Measurements from ENCODE around the gene CSRP2.

CSRP2 gene

GRCh38 chr12:76895796-76896195 is 17.0 kb upstream of the CSRP2 start:
- DNase-seq (ENCODE audit: extremely low read depth in 1 of 2, low read depth in 1 of 2): no peak

DNA sequence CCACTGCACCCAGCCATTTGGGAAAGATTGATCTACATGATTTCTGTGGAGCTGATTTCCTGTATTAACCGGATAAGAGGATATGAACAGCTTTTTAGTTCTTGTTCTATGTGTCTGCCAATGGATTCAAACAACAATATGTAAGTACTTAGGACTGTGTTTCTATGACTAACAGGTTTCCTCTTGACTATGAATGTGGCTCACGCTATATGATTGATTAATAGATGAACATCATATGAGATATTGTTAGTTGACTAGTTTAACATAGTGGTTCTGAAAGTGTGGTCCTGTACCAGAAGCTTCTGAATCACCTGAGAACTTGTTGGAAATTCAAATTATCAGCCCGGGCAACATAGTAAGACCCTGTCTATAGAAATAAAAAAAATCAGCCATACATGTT is 12.8 kb upstream of the CSRP2 start:
- DNase-seq (ENCODE audit: extremely low read depth in 1 of 2, low read depth in 1 of 2): no peak

- peak in 1 of 2 donors; percentile 56 for DNase-seq (ENCODE audit: extremely low read depth in 1 of 2, low read depth in 1 of 2)
Observed at GRCh38 chr12:76890151-76891143, 11.6 kb upstream of the CSRP2 start.

- no peak for DNase-seq (ENCODE audit: extremely low read depth in 1 of 2, low read depth in 1 of 2)
Observed at GRCh38 chr12:76888775-76889174, 10.0 kb upstream of the CSRP2 start.

DNA sequence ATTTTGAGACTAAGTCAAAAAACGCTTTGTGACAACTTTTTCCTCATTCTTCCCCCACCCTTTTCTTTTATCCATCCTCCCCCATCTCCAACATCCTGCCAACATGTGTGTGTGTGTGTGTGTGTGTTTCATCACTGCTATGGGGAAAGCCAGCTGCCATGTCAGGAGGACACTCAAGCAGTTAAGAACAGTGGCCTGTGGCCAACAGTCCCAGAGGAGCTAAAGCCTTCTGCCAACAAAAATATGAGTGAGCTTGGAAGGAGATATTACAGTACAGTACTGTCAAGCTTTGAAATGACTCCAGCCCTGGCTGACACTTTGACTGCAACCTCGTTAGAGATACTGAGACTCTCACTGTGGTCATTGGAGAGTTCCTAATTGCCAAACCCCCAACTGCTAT is 5.0 kb upstream of the CSRP2 start:
- DNase-seq (ENCODE audit: extremely low read depth in 1 of 2, low read depth in 1 of 2): no peak

GRCh38 chr12:76883151-76883550 is 4.3 kb upstream of the CSRP2 start:
- no peak for DNase-seq (ENCODE audit: extremely low read depth in 1 of 2, low read depth in 1 of 2)

- no peak for DNase-seq (ENCODE audit: extremely low read depth in 1 of 2, low read depth in 1 of 2)
Observed at GRCh38 chr12:76882367-76882766, 3.5 kb upstream of the CSRP2 start.

DNA sequence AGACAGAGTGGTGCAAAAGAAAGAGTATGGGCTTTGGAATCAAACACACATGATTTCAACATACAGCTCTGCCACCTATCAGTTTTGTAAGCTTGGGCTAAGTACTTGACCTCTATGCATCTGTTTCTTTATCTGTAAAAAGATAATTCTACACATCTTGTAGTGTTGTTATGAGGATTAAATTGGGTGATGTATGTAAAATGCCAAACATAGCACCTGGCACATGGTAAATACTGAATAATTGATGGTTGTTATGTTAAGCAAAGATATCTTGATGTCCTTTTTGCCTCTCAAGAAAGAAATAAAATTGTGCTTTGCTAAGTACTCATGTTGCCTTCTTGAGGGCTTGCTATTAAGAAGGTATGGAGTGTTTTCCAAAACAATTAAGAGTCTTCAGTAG is 2.3 kb upstream of the CSRP2 start:
- no peak for DNase-seq (ENCODE audit: extremely low read depth in 1 of 2, low read depth in 1 of 2)

DNA sequence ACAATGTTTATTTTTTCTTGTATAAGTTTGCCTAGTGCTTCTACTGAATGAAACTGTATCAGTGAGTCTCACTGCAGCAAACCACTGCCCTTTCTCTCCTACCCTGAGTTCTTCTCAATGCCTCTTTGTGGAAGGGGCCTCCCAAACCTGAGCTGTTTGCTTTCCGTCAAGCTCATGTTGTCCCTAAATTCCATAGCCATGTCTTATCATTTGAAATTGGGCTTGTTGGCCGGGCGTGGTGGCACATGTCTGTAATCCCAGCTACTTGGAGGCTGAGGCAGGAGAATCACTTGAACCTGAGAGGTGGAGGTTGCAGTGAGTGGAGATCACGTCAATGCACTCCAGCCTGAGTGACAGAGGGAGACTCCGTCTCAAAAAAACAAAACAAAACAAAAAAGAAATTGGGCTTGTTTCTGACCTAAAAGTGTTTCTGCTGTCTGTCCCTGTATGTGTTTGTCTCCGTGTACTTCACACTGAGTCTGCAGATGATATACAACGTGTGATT is 1.8 kb upstream of the CSRP2 start:
- no peak for DNase-seq (ENCODE audit: extremely low read depth in 1 of 2, low read depth in 1 of 2)

GRCh38 chr12:76879710-76880518 is 1.1 kb upstream of the CSRP2 start:
- no peak for DNase-seq (ENCODE audit: extremely low read depth in 1 of 2, low read depth in 1 of 2)

DNA sequence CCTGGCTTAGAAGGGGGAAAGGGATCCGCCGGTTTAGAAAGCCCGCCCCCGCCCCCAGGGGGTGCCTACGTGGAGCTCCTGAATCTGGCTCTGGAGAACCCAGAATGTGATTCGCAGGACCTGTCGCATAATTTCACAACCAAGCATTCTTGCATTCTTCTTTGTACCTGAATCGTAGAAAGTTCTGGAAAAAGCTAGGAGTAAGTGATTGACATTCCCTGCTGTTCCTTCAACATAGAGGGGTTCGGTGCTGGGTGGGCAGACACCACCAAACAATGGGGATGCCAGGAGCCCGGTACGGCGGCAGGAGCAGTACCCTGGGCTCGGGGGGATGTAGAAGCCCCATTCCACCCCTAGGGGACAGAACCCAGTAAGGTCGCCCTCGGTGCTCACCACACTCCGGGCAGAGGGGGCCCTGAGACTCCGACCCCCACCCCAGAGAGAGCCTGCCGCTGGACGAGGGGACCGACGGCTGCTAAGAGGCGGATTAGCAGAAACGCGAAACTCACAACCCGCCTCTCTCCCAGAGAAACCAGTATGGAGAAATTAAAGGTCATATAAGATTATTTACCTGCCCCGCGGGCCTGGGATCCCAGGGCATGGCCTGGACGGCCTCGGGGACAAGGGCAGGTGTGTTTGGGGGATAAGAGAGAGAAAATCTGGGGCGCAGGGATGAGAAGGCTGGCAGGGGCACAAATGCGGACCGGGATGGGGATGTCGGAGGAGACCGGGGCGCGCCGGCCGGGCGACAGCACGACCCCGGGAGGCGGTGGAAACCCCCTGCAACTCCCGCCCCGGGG is 520 bp downstream of the CSRP2 start:
- no peak for DNase-seq (ENCODE audit: extremely low read depth in 1 of 2, low read depth in 1 of 2)

- DNase-seq (ENCODE audit: extremely low read depth in 1 of 2, low read depth in 1 of 2): no peak
Observed at GRCh38 chr12:76876696-76877229, 2.1 kb downstream of the CSRP2 start.

DNA sequence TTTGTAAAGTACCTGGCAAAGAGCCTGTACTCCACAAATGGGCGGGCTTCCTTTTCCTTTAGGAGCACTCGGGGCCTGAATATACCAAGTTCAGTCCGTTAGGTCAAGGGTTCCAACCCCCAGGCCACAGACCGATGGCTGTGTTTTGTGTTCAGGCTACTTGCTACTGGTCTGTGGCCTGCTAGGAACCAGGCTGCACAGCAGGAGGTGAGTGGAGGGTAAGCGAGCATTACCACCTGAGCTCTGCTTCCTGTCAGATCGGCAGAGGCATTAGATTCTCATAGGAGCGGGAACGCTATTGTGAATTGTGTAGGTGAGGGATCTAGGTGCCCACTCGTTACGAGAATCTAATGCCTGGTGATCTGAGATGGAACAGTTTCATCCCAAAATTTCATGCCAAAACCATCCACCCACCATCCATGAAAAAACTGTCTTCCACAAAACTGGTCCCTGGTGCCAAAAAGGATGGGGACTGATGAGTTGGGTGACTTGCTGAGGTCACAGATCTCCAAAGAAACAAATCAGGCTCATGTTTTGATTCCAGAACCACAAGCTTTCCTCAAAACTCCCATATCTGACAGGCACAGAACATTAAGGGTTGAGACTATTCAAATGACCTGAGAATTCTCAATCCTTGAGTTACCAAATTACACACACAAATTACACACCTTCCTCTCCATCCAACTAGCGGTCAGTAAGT is 4.2 kb downstream of the CSRP2 start:
- no peak for DNase-seq (ENCODE audit: extremely low read depth in 1 of 2, low read depth in 1 of 2)

GRCh38 chr12:76874027-76874426 is 4.8 kb downstream of the CSRP2 start:
- DNase-seq (ENCODE audit: extremely low read depth in 1 of 2, low read depth in 1 of 2): no peak

DNA sequence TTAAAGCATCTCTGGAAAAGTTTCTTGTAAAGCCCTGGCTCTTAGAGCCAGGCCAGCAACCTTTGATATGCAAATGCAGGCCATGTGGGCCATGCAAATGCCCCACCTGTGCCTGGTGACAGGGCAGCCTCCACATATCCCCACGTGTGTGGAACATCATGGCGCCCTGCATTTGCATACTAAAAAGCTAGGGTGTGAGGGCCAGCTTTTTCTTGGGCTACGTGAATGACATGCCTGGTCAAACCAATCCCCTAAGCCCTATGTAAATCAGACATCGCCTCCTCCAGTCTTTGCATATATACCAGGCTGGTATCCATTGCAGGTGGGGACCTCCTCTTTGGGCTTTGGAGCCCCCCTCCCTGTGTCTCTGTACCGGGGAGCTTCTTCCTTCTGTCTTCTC is 6.4 kb downstream of the CSRP2 start:
- no peak for DNase-seq (ENCODE audit: extremely low read depth in 1 of 2, low read depth in 1 of 2)

DNA sequence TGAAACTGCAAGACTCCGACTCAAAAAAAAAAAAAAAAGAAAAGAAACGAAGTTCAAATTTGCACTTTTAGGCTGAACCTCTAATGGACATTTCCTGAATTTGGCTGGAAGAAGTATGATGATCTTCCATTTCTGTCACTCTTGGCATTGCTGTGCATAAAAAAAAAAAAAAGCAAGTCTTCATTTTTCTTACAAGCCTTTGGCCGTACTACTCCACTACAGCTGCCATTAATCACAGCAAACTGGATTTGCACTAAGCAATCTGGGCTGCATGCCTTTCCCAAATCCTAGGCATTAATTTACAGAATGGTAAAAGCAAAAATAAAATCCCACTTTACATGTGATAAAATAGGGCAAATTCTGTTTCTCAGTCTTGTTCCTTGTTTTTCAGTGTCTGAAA is 7.1 kb downstream of the CSRP2 start:
- no peak for DNase-seq (ENCODE audit: extremely low read depth in 1 of 2, low read depth in 1 of 2)

DNA sequence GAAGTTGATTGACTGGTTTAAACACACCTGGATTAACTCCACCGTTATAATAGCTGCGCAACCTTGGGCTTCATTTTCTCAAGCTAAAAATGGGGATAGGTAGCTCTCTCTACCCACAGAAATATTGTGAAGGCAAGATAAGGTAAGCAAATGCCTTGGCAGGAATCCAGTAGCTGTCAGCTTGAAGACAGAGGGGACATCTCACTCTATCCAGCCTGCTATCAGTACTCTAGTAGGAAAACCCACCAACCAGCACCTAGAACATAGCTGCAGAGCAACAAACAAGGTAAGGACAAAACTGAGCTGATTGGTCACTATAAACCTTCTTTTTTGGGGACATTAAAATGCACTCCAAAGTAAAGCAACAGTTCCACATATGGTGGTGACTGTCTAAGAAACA is 7.7 kb downstream of the CSRP2 start:
- DNase-seq (ENCODE audit: extremely low read depth in 1 of 2, low read depth in 1 of 2): no peak

- no peak for DNase-seq (ENCODE audit: extremely low read depth in 1 of 2, low read depth in 1 of 2)
Observed at GRCh38 chr12:76866726-76867125, 12.1 kb downstream of the CSRP2 start.

DNA sequence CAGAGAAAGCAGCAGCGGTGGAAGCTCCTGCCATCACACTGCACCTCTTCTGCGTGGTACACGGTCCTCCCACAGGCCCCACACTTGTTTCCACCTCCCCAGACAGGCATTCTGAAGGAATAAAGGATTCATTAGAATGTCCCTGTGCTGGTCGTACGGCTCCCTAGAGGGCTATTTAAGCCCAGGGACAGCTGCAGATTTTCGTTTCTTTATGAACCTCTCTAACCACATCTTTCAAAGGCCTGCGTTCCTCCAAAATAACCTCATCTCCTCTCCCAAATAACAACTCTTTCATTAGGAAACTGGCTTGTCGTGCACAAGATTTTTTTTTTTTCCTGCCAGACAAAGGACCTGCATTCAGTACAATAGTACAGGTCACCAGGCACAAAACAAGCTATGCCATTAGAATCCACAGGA is 12.7 kb downstream of the CSRP2 start:
- DNase-seq (ENCODE audit: extremely low read depth in 1 of 2, low read depth in 1 of 2): no peak

DNA sequence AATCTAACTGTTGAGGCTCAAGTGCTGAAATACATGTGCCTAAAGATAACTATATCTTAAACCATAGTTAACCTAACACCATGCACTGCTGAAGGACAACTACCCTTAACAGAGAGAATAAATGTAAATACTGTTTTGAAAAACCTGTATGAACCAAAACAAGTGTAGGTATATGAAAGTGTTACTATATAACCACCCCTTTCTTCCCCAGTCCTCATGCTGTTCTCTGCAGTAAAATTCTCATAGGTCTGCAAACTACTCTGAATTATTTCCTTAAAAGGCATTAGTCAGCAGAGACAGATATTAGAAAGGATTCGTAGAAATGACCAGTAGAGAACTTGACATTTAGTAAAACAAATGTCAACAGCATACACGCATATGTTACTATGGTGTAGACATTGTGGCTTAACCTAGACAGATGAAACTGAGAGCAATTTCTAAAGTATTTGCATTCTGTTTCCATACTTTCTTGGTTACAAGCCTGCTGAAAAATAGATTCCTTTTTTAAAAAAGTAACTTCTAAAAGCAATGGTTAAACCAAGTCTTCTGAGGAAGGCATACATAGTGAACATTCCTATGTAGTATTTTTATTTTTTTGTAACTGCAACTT is 13.9 kb downstream of the CSRP2 start:
- DNase-seq (ENCODE audit: extremely low read depth in 1 of 2, low read depth in 1 of 2): no peak

Data from stimulated activated CD8-positive, alpha-beta memory T cell treated with anti-CD3 and anti-CD28 coated beads, Interleukin-7, amount 100 ng/mL, for 48 hours (primary cell).